Measurements from ENCODE around the gene ZNF503. TPM values are rescaled to one million over a fixed set of nuclear protein-coding genes. Genes with fewer than 3 reads are reported as not detected.

ZNF503 gene
- total RNA-seq, 2 donors from 2014 or later, result 20.8 to 38.6 TPM

DNA sequence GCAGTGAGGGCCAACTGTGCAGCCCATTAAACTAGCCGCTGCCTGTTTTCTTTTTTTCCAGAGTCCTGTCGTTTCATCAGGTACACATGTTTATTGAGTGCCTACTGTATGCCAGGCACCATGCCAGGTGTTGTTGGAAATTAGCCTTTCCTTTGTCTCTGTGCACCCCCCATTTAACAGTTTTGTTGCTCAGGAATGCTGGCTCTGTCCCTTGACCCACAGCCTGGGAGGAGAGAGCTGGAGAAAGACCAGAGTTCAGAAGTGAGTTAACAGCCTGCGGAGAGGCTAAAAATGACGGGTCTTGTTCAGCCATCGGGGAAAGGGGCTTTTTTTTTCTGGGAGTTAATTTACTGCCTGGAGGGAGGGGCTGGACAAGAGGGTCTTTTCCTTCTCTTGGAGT, 31.2 kb upstream of the ZNF503 start:
- no peak overlapping the region for H3K4me3 ChIP-seq

DNA sequence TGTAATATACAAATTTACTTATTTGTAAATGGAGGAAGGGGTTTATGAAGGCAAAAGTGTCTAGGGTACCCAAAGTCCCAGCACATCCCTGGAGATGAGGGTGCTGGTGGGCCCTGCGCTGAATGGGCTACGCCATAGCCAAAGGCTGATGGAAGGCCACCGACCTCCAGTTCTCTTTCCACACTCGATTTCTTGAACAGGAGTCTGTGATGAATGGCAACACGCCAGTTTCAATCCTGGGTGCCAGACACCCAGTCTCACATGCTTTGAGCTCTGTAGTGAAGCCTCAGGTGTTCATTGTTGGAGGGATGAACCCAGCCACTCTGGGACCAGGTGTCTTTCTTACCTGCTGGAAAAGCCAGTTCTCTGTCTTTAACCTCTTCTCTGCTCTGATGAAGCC, 30.6 kb upstream of the ZNF503 start:
- H3K4me1 ChIP-seq, result peaks cover 47% of the 10 kb centered on the region
- no peaks in the 10 kb centered on the region for H3K27me3 ChIP-seq
- H3K27ac ChIP-seq, result peak overlapping the region in 2 of 4 donors; percentile 83 to 88
- WGBS, 2 donors, result 57 to 58% methylated on average over 5 of the region's 5 CpGs
- DNase-seq, result peak; percentile 34 to 56 (median 42)
- TF ChIP-seq, protein P1, sequence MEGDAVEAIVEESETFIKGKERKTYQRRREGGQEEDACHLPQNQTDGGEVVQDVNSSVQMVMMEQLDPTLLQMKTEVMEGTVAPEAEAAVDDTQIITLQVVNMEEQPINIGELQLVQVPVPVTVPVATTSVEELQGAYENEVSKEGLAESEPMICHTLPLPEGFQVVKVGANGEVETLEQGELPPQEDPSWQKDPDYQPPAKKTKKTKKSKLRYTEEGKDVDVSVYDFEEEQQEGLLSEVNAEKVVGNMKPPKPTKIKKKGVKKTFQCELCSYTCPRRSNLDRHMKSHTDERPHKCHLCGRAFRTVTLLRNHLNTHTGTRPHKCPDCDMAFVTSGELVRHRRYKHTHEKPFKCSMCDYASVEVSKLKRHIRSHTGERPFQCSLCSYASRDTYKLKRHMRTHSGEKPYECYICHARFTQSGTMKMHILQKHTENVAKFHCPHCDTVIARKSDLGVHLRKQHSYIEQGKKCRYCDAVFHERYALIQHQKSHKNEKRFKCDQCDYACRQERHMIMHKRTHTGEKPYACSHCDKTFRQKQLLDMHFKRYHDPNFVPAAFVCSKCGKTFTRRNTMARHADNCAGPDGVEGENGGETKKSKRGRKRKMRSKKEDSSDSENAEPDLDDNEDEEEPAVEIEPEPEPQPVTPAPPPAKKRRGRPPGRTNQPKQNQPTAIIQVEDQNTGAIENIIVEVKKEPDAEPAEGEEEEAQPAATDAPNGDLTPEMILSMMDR (IDR thresholded peaks at IDR 0.05), result no peak
- no peak for TF ChIP-seq POLR2A (IDR thresholded peaks at IDR 0.05)
- no peaks in the 10 kb centered on the region for H3K36me3 ChIP-seq (replicated peaks in 1 of 2; ENCODE audit: insufficient read depth in 1 of 2, low read depth in 2 of 2)
- H3K9me3 ChIP-seq, result no peaks in the 10 kb centered on the region
- peak overlapping the region in 1 of 2 donors; percentile 38 for H3K4me3 ChIP-seq
- ATAC-seq, result no peak
- intact Hi-C loops (cut with DNase I), result no loop called here

More for the DNA sequence above, 31.2 kb upstream of the ZNF503 start:
- no peaks in the 10 kb centered on the region for H3K27me3 ChIP-seq
- DNase-seq (no peak), ATAC-seq (no peak)
- H3K9me3 ChIP-seq, result no peaks in the 10 kb centered on the region
- TF ChIP-seq, protein P1 (IDR thresholded peaks at IDR 0.05), result no peak
- TF ChIP-seq POLR2A (IDR thresholded peaks at IDR 0.05), result no peak
- WGBS, 2 donors, result 84 to 88% methylated on average over 5 of the region's 5 CpGs
- intact Hi-C loops (cut with DNase I), result no loop called here
- no peaks in the 10 kb centered on the region for H3K36me3 ChIP-seq (replicated peaks in 1 of 2; ENCODE audit: insufficient read depth in 1 of 2, low read depth in 2 of 2)
- no peak overlapping the region for H3K27ac ChIP-seq
- peaks cover 48% of the 10 kb centered on the region for H3K4me1 ChIP-seq

DNA sequence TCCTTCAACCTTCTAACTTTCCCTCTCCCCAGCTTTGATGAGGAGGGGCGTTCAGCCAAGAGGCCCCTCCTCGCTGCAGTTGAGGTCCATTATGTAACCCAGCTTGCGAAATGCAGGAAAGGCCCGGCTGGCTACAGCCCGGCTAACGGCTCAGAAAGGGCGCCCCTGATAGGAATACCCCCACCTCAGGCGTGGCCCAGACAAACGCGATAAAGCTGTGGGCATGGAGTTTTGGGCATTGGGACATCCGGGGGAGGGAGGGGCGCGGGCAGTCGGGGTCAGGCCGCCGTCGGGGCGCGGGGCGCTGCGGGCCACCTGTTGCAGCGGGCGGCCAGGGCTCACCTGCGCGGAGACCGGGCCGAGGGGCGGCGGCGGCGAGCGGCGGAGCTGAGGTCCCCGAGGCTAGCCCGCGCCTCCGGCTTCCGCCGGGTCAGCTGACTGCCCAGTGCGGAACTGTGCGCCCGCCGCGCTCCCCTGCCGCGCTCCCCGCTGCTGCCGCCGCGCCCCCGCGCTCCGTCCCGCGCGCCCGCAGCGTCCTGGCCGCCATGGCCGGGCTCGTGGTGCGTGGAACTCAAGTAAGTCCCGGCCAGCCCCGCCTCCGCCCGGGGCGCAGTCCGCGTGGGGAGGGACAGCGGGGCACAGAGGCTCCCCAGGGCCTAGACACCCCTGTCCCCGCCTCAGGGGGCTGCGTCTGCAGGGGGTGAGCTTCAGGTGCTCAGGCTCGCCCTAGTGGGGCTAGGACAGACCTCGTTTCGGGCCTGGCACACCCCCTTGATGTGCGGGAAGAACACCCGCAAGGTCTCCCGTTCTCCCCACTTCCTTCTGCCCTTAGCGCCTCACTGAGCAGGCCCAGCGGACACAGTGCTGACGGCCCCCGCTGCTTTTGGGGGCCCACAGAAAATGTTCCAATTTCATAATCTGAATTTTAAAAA, 29.9 kb upstream of the ZNF503 start, which contains the start of gene LRMDA:
Gene LRMDA (plus strand): TSS at position 445 of the 932 bp plus-strand sequence.
- ATAC-seq (peak; percentile 77), DNase-seq (peak; percentile 59 to 77 (median 70))
- TF ChIP-seq POLR2A (IDR thresholded peaks at IDR 0.05), result peak; percentile 25 to 47 (median 44)
- TF ChIP-seq, protein P1 (IDR thresholded peaks at IDR 0.05), result peak in 1 of 7 experiments; percentile 11
- WGBS, 2 donors, result 6 to 8% methylated on average over 19 to 57 of the region's 82 CpGs
- Histone ChIP-seq H3K36me3 (replicated peaks in 1 of 2; ENCODE audit: insufficient read depth in 1 of 2, low read depth in 2 of 2) (no peaks in the 10 kb centered on the region), H3K4me1 (peaks cover 47% of the 10 kb centered on the region), H3K27me3 (no peaks in the 10 kb centered on the region), H3K4me3 (peak within 1 kb of the TSS; percentile 9 to 38), H3K27ac (peak within 1 kb of the TSS; percentile 75 to 90 (median 86)), H3K9me3 (no peaks in the 10 kb centered on the region)
- intact Hi-C loops (cut with DNase I), result no loop called here

DNA sequence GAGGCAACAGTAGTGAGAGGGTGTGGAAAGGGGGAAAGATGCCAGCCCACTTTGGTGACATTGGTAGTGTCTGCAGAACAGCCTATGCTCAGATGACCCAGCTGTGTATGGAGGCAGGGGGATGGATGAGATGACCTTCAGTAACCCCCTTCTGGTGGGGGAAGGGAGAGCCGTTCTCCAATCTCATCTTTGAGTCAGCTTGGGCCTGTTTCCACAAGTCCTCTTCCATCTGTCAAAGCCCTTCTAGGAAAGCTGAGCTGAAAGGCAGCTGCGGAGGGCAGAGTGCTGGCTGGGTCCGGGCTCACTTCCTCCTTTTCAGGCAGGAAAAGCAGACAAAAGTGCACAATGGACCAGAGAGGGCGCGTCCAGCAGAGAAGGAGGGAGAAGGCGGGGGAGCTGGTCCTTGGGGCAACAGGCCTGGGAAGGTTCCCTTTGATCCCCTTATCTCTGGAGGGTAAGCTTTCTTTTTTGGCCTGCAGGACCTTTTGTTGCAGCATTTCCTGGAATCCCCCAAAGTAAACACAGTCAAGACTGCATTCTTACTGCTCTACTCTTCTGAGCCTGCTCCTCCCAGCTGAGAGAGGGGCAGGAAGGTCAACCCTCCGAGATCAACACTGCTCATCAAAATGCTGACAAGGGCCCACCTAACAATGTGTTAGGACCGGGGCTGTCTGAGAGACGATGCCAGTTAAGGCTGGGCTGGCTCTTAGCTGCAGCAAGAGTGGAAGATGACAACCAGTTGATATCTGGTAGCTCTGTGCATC, 28.6 kb upstream of the ZNF503 start:
- H3K9me3 ChIP-seq, result no peaks in the 10 kb centered on the region
- H3K27ac ChIP-seq, result peak overlapping the region; percentile 75 to 90 (median 86)
- no peak for TF ChIP-seq POLR2A (IDR thresholded peaks at IDR 0.05)
- TF ChIP-seq, protein P1 (IDR thresholded peaks at IDR 0.05), result peak in 1 of 7 experiments; percentile 7
- no peak overlapping the region for H3K4me3 ChIP-seq
- intact Hi-C loops (cut with DNase I), result no loop called here
- 15 to 17% methylated on average over 9 of the region's 9 CpGs for WGBS, 2 donors
- peaks cover 59% of the 10 kb centered on the region for H3K4me1 ChIP-seq
- peak; percentile 64 to 83 (median 72) for DNase-seq
- no peaks in the 10 kb centered on the region for H3K36me3 ChIP-seq (replicated peaks in 1 of 2; ENCODE audit: insufficient read depth in 1 of 2, low read depth in 2 of 2)
- no peaks in the 10 kb centered on the region for H3K27me3 ChIP-seq
- ATAC-seq, result peak; percentile 49

Measured in body of pancreas (tissue), 4 donors.